Spleen (tissue), 7 donors: ENCODE results near the gene ADA.

ENCODE experiments used
- CTCF ChIP-seq, 11 experiments: fragments of 200-600 bp in 7 of 11; fragments of 450-650 bp in 4 of 11; sonication (generic) in 4 of 11; IDR thresholded peaks in 8 of 11; conservative IDR thresholded peaks in 3 of 11; 1 replicate in 7 of 11; 2 replicates in 4 of 11; pipeline versions ENCODE4 v1.4.0 to v1.8.0; 2016 to 2021; ENCODE audit warnings: antibody characterized with exemption in 11 of 11, inconsistent platforms in 4 of 11, mild to moderate bottlenecking in 1 of 11
- POLR2A ChIP-seq, 3 donors: fragments of 450-650 bp; IDR thresholded peaks; one replicate each; pipeline ENCODE4 v1.5.1; 2017; ENCODE audit warnings: antibody characterized with exemption in 3 of 3, mild to moderate bottlenecking in 1 of 3
- POLR2AphosphoS5 ChIP-seq, 3 donors: sonication (generic); formaldehyde crosslinking; IDR thresholded peaks; one replicate each; pipeline ENCODE4 v1.5.1; 2017; ENCODE audit warnings: antibody characterized with exemption in 3 of 3
- donor health status: DM: no; HTN: no; CAD: no; lungs with moderate emphysema.
- donor health status: DM: no; HTN: no; CAD: no.
- donor health status: DM: no; HTN: no; CAD: no.

GRCh38 chr20:44659931-44660330 lies 8.4 kb upstream of the ADA start:
- TF ChIP-seq POLR2A (IDR thresholded peaks at IDR 0.05) (no peak), CTCF (IDR thresholded peaks at IDR 0.05 in 8 of 11, conservative IDR thresholded peaks at IDR 0.05 in 3 of 11) (no peak), POLR2AphosphoS5 (IDR thresholded peaks at IDR 0.05) (no peak)
